CD1c-positive myeloid dendritic cell (primary cell): ENCODE measurements around the gene SMARCC1.
"Not testable (repeated sequence)": the region's sequence is repeated elsewhere in the genome, so short reads cannot be mapped to it uniquely, and the experiment has no call there.

ENCODE experiments used
- DNase-seq: peaks from one replicate; pipeline ENCODE4 v3.0.0-alpha.2; 2016; ENCODE audit errors: extremely low spot score

The SMARCC1 gene

GRCh38 chr3:47766186-47766585, 15.5 kb downstream of the SMARCC1 start:
- DNase-seq = no peak

GRCh38 chr3:47762233-47762632, 19.5 kb downstream of the SMARCC1 start:
- no peak for DNase-seq

GRCh38 chr3:47761046-47761445, 20.6 kb downstream of the SMARCC1 start:
- DNase-seq = no peak

GRCh38 chr3:47760207-47760606, 21.5 kb downstream of the SMARCC1 start:
- not testable (repeated sequence) for DNase-seq

GRCh38 chr3:47758261-47759025, 23.2 kb downstream of the SMARCC1 start:
- DNase-seq = no peak

GRCh38 chr3:47752716-47753115, 29.0 kb downstream of the SMARCC1 start:
- DNase-seq = no peak

GRCh38 chr3:47750811-47751354, 30.8 kb downstream of the SMARCC1 start:
- DNase-seq = not testable (repeated sequence)

- no peak for DNase-seq
Observed at GRCh38 chr3:47747558-47747957, 34.1 kb downstream of the SMARCC1 start.

GRCh38 chr3:47746264-47746663, 35.4 kb downstream of the SMARCC1 start:
- DNase-seq = no peak

GRCh38 chr3:47743855-47744254, 37.8 kb downstream of the SMARCC1 start:
- DNase-seq = no peak

GRCh38 chr3:47743352-47743751, 38.3 kb downstream of the SMARCC1 start:
- not testable (repeated sequence) for DNase-seq

- DNase-seq = no peak
Observed at GRCh38 chr3:47741925-47742324, 39.8 kb downstream of the SMARCC1 start.

- no peak for DNase-seq
Observed at GRCh38 chr3:47732143-47732542, 49.5 kb downstream of the SMARCC1 start.

GRCh38 chr3:47731061-47731460, 50.6 kb downstream of the SMARCC1 start:
- DNase-seq = no peak

GRCh38 chr3:47722859-47723258, 58.8 kb downstream of the SMARCC1 start:
- DNase-seq = no peak

GRCh38 chr3:47717448-47717847, 64.2 kb downstream of the SMARCC1 start:
- DNase-seq = not testable (repeated sequence)

GRCh38 chr3:47716656-47717055, 65.0 kb downstream of the SMARCC1 start:
- no peak for DNase-seq

- no peak for DNase-seq
Observed at GRCh38 chr3:47715928-47716327, 65.8 kb downstream of the SMARCC1 start.

GRCh38 chr3:47714606-47715005, 67.1 kb downstream of the SMARCC1 start:
- no peak for DNase-seq

GRCh38 chr3:47713655-47714054, 68.0 kb downstream of the SMARCC1 start:
- DNase-seq = no peak

GRCh38 chr3:47712398-47712797, 69.3 kb downstream of the SMARCC1 start:
- DNase-seq = no peak

- no peak for DNase-seq
Observed at GRCh38 chr3:47711596-47711995, 70.1 kb downstream of the SMARCC1 start.

GRCh38 chr3:47705391-47705790, 76.3 kb downstream of the SMARCC1 start:
- no peak for DNase-seq

- no peak for DNase-seq
Observed at GRCh38 chr3:47704237-47704612, 77.5 kb downstream of the SMARCC1 start.
